SHP77 (cell line): Measurements from ENCODE around the gene SCYGR5.
"Not testable (repeated sequence)": the region's sequence is repeated elsewhere in the genome, so short reads cannot be mapped to it uniquely, and the experiment has no call there.

ENCODE experiments used
- DNase-seq, 2 experiments: peaks; one replicate each; lab custom pipeline; 2025; lab: John Stamatoyannopoulos, UW

The SCYGR5 gene

DNA sequence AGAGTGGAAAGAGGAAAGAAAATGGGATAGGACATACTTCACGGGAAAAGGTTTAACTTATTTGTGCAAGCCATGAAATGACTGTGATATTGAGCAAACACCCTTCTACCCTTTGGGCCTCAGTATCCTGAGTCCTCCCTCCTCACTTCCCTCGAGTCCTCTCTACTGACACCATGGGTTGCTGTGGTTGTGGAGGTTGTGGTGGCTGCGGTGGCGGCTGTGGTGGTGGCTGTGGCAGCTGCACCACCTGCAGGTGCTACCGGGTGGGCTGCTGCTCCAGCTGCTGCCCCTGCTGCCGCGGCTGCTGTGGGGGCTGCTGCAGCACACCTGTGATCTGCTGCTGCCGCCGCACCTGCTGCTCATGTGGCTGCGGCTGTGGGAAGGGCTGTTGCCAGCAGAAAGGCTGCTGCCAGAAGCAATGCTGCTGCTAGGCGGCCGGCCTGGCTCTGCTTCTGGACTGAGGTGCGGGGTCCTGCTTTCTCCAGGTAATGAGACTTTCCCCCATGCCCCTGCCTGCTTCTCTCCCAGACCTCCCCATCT is at the start of gene SCYGR5:
SCYGR5 (plus strand) TSS at position 174 of the 540 bp plus-strand sequence; CDS start at position 174, 0 bp downstream.
- not testable (repeated sequence) for DNase-seq

GRCh38 chr2:227617316-227618230 is 49.0 kb upstream of the SCYGR5 start, which contains the start of gene SCYGR4:
TSS of gene SCYGR4 (plus strand) at chr2:227617498. CDS start at chr2:227617498, 0 bp downstream.
- no peak for DNase-seq

DNA sequence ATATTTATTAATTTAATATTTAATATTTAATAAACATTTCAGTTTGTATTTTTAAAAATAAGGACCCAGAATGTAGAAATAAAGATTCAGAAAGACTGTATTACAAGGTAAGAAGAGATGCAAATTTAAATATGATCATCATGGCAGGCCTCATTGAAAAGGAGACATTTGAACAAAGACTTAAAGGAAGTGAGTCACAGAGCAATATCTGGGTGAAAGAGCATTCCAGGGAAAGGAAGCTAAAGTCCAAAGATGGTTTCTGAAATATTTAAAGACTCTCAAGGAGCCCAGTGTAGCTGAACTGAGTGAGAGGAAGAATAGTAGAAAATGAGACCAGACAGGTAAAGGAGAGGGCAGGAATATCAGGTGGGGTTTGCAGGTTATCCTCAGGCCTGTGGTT is 43.4 kb upstream of the SCYGR5 start:
- no peak for DNase-seq

DNA sequence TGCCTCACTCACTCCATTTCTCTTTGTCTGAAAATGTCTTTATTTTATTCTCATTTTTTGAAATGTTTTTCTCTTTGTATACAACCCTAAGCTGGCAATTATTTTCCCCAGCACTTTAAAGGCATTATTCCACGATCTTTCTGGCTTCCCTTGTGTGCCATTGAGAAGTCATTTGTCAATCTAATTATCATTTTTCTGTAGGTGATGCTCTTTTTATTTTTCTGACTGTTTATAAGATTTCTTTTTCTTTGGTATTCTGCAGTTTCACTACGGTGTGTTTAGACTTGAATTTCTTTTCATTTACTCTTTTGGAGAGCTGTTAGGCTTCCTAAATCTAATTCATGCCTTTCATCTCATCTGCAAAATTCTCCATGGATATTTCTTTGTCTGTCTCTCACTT is 41.2 kb upstream of the SCYGR5 start:
- no peak for DNase-seq

GRCh38 chr2:227626580-227627151 is 39.9 kb upstream of the SCYGR5 start:
- DNase-seq, result no peak

DNA sequence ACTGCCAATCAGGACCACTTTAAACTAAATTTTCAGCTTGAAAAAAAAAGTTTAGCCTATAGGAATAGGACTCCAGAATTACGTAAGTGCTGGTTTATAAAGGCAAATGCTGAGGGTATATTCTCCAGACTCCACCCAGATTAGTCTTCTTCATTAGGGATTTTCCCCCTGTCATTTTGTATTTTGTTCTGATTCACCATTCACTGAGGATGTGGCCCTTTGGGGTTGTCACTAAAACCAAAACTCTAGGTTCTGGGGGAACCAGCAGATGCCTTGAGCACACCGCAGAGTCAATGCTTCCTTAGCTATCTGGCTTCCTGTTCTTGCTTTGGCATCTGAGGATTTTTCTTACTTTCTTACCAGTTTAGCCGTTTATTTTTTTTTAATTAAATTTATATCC is 38.8 kb upstream of the SCYGR5 start:
- no peak for DNase-seq

- DNase-seq, result no peak
Observed at GRCh38 chr2:227629435-227629834, 37.2 kb upstream of the SCYGR5 start.

- no peak for DNase-seq
Observed at GRCh38 chr2:227630322-227630721, 36.3 kb upstream of the SCYGR5 start.

- no peak for DNase-seq
Observed at GRCh38 chr2:227632827-227633226, 33.8 kb upstream of the SCYGR5 start.

- no peak for DNase-seq
Observed at GRCh38 chr2:227634201-227634600, 32.4 kb upstream of the SCYGR5 start.

- DNase-seq, result no peak
Observed at GRCh38 chr2:227642656-227643055, 23.9 kb upstream of the SCYGR5 start.

DNA sequence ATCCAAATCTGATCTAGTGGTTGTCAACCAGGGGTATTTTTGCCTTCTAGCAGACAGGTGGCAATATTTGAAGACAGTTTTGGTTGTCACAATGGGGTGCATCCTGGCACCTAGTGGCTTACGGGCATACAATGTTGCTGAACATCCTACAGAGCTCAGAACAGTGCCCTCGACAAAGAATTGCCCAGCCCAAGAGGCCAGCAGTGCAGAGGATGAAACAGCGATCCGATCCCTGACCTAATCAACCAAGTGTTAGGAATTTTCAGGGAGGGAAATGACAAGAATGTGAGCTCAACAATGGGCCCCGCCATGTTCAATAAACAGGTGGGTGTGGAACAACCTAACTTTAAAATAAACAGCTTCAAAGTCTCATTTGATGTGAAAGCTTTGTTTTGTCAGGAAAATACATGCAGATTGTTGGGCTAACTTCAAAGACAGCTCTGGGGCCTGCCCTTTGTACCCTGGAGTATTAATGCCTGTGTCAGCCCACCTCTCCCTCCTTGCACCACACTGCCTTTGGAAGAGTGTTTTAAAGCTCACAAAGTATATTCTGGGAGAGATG is 22.5 kb upstream of the SCYGR5 start:
- no peak for DNase-seq

DNA sequence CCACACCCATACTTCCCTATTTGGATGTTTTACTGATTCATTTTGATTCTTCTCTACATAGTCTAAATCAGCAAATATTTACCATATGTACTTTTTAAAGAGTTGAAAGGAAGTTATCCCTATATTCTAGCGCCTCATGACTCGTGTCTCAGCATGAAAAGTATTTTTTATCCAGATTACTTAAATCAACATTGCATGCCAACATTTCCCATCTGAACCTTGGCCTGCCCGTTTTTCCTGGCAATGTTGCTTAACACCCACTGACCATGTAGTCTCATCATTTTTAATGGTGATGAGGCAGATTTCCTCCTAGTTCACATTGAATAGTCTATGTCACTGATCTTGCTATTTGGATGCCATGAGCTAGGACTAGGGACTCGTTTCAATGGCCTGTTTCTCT is 13.2 kb upstream of the SCYGR5 start:
- no peak for DNase-seq

- no peak for DNase-seq
Observed at GRCh38 chr2:227654426-227654825, 12.2 kb upstream of the SCYGR5 start.

- DNase-seq, result no peak
Observed at GRCh38 chr2:227655454-227655853, 11.2 kb upstream of the SCYGR5 start.

- no peak for DNase-seq
Observed at GRCh38 chr2:227657199-227657845, 9.3 kb upstream of the SCYGR5 start.

DNA sequence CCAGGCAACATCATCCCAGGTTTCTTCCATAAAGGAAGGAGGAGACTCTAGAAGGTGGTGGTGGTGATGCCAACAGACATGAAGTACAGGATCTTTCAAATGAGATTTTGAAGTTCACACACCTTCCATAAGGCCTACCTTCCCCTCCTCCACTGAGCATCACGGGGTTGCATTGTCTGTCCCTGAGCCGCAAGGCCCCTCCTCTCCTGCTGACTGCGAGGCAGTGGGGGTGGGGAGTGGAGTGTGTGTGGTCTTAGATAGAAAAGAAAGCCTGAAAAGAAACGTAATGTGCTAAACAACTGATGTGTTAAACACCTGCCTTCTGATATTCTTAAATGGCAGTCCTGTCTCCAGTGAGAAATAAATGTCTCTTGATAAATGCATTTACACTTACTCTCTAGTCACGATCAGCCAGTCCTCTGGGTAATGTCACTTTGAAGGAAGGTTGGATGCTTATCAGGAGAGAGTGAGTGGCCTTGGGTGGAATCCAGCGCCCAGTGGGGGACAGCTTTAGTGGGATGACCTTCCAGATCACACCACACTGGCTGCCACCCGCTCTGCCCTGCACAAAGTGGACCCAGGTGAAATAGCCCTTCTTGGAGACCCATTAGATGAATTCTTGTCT is 5.5 kb upstream of the SCYGR5 start:
- DNase-seq, result no peak

GRCh38 chr2:227661827-227662226 is 4.8 kb upstream of the SCYGR5 start:
- DNase-seq, result no peak

- no peak for DNase-seq
Observed at GRCh38 chr2:227665189-227665940, 1.2 kb upstream of the SCYGR5 start.

- no peak for DNase-seq
Observed at GRCh38 chr2:227671170-227671905, 4.7 kb downstream of the SCYGR5 start.
